Chondrocyte (in vitro differentiated cells): ENCODE results near the gene ANKUB1. TPM values are rescaled to one million over a fixed set of nuclear protein-coding genes. Genes with fewer than 3 reads are reported as not detected.
A peak's percentile ranks its signal among the peaks of the same experiment; 100 is the strongest.

Experiments
- DNase-seq: peaks from one replicate; pipeline ENCODE4 v3.0.0; 2021; ENCODE audit warnings: mixed read lengths, low spot score
- H3K27ac Mint-ChIP-seq: one replicate; pipeline ENCODE4 v1.8.0; 2021; ENCODE audit warnings: mild to moderate bottlenecking, moderate library complexity, mixed read lengths; ENCODE audit not compliant: unreplicated experiment
- H3K27me3 Mint-ChIP-seq: 2 replicates; pipeline ENCODE4 v1.8.0; 2021; ENCODE audit warnings: low read depth, mixed read lengths
- H3K36me3 Mint-ChIP-seq: 2 replicates; pipeline ENCODE4 v1.8.0; 2021; ENCODE audit warnings: low read depth, mixed read lengths
- H3K4me1 Mint-ChIP-seq: 2 replicates; pipeline ENCODE4 v1.8.0; 2021; ENCODE audit warnings: low read depth, mild to moderate bottlenecking, mixed read lengths
- H3K4me3 Mint-ChIP-seq: one replicate; pipeline ENCODE4 v1.8.0; 2021; ENCODE audit warnings: mild to moderate bottlenecking, moderate library complexity, mixed read lengths; ENCODE audit not compliant: unreplicated experiment
- H3K9me3 Mint-ChIP-seq: 2 replicates; pipeline ENCODE4 v1.8.0; 2021; ENCODE audit warnings: low read depth, mixed read lengths
- total RNA-seq: library from RNA; stranded (reverse); gene quantifications from 3 replicates; pipeline ENCODE4 v1.2.1, GENCODE V29; 2021
- TF ChIP-seq, protein P1 (sequence below): fragments of 200-600 bp; sonication (generic); IDR thresholded peaks from 2 replicates; pipeline ENCODE4 v1.5.0; 2021; ENCODE audit warnings: antibody characterized with exemption, mild to moderate bottlenecking, moderate library complexity

Gene ANKUB1
- total RNA-seq, 1 donor from 2014 or later = not detected

GRCh38 chr3:149736175-149736952 is 56.0 kb downstream of the ANKUB1 start:
- no peaks in the 10 kb centered on the region for H3K9me3 Mint-ChIP-seq
- no peak for DNase-seq
- peaks cover 9% of the 10 kb centered on the region for H3K36me3 Mint-ChIP-seq
- H3K27ac Mint-ChIP-seq = peak overlapping the region; percentile 70
- no peaks in the 10 kb centered on the region for H3K27me3 Mint-ChIP-seq
- peaks cover 38% of the 10 kb centered on the region for H3K4me1 Mint-ChIP-seq
- no peak overlapping the region for H3K4me3 Mint-ChIP-seq
- TF ChIP-seq, protein P1, sequence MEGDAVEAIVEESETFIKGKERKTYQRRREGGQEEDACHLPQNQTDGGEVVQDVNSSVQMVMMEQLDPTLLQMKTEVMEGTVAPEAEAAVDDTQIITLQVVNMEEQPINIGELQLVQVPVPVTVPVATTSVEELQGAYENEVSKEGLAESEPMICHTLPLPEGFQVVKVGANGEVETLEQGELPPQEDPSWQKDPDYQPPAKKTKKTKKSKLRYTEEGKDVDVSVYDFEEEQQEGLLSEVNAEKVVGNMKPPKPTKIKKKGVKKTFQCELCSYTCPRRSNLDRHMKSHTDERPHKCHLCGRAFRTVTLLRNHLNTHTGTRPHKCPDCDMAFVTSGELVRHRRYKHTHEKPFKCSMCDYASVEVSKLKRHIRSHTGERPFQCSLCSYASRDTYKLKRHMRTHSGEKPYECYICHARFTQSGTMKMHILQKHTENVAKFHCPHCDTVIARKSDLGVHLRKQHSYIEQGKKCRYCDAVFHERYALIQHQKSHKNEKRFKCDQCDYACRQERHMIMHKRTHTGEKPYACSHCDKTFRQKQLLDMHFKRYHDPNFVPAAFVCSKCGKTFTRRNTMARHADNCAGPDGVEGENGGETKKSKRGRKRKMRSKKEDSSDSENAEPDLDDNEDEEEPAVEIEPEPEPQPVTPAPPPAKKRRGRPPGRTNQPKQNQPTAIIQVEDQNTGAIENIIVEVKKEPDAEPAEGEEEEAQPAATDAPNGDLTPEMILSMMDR = peak; percentile 38

DNA sequence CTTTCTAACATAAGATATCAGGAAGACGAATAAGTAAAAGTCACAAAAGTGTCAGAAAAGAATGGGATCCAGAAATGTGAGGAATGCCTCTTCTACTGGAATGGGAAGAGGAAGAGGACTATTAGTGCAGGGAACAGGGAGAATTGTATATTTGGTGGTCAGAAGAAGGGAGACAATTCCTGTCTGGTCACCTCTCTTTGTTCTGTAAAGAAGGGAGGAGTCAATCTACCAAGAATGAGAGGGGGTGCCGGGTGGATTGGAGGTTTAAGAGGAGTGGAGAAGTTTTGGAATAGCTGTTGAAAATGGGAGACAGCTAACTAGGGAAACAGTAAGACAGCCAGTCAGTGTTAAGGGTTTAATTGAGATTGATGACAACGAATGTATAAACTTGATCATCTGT is 60.1 kb downstream of the ANKUB1 start:
- DNase-seq = no peak
- H3K27ac Mint-ChIP-seq = no peak overlapping the region
- H3K36me3 Mint-ChIP-seq = no peaks in the 10 kb centered on the region
- no peaks in the 10 kb centered on the region for H3K9me3 Mint-ChIP-seq
- no peak overlapping the region for H3K4me3 Mint-ChIP-seq
- peaks cover 22% of the 10 kb centered on the region for H3K4me1 Mint-ChIP-seq
- TF ChIP-seq, protein P1 = no peak
- H3K27me3 Mint-ChIP-seq = no peaks in the 10 kb centered on the region

DNA sequence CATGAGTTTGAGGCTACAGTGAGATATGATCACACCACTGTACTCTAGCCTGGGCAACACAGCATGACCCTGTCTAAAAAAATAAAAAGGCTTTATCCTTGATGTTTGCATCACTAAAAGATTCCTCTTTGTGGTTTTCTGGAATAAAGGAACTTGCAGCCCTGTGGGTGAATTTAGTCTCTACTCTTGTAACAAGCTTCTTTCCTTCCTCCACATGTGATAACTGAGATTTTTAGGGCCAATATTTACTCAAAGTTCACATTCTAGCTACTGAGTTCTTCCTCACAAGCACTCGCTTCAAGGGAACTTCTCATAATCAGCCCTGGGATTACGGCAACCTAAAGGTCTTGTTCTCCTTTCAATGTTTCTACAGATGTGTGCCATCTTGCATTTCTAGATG is 64.7 kb downstream of the ANKUB1 start:
- DNase-seq = no peak

GRCh38 chr3:149726716-149727407 is 65.5 kb downstream of the ANKUB1 start:
- Mint-ChIP-seq H3K4me3 (no peak overlapping the region), H3K27me3 (no peaks in the 10 kb centered on the region), H3K36me3 (peaks cover 4% of the 10 kb centered on the region), H3K4me1 (no peaks in the 10 kb centered on the region), H3K27ac (no peak overlapping the region), H3K9me3 (peaks cover 8% of the 10 kb centered on the region)
- TF ChIP-seq, protein P1 = no peak
- DNase-seq = no peak

More for the DNA sequence above, 64.7 kb downstream of the ANKUB1 start:
- H3K9me3 Mint-ChIP-seq = peaks cover 2% of the 10 kb centered on the region
- no peaks in the 10 kb centered on the region for H3K4me1 Mint-ChIP-seq
- H3K27ac Mint-ChIP-seq = no peak overlapping the region
- peaks cover 2% of the 10 kb centered on the region for H3K36me3 Mint-ChIP-seq
- no peak overlapping the region for H3K4me3 Mint-ChIP-seq
- TF ChIP-seq, protein P1 = no peak
- no peaks in the 10 kb centered on the region for H3K27me3 Mint-ChIP-seq

- Mint-ChIP-seq H3K27ac (no peak overlapping the region), H3K4me1 (no peaks in the 10 kb centered on the region), H3K9me3 (peaks cover 29% of the 10 kb centered on the region), H3K27me3 (no peaks in the 10 kb centered on the region), H3K36me3 (peaks cover 11% of the 10 kb centered on the region), H3K4me3 (no peak overlapping the region)
- TF ChIP-seq, protein P1 = no peak
- no peak for DNase-seq
Observed at GRCh38 chr3:149723781-149724180, 68.6 kb downstream of the ANKUB1 start.
